22Rv1 (cell line): ENCODE measurements around the gene C1QTNF1.

ENCODE experiments used
- H3K27ac ChIP-seq: fragments of 450-650 bp; 2 replicates; pipeline ENCODE4 v1.5.1; 2017
- ZFX ChIP-seq: fragments of 450-650 bp; IDR thresholded peaks from 2 replicates; pipeline ENCODE4 v1.6.1; 2017; ENCODE audit warnings: antibody characterized with exemption, borderline replicate concordance
- TF ChIP-seq, protein P1 (sequence below): fragments of 450-650 bp; IDR thresholded peaks from 2 replicates; pipeline ENCODE4 v1.5.1; 2017; ENCODE audit warnings: mild to moderate bottlenecking

Gene C1QTNF1

DNA sequence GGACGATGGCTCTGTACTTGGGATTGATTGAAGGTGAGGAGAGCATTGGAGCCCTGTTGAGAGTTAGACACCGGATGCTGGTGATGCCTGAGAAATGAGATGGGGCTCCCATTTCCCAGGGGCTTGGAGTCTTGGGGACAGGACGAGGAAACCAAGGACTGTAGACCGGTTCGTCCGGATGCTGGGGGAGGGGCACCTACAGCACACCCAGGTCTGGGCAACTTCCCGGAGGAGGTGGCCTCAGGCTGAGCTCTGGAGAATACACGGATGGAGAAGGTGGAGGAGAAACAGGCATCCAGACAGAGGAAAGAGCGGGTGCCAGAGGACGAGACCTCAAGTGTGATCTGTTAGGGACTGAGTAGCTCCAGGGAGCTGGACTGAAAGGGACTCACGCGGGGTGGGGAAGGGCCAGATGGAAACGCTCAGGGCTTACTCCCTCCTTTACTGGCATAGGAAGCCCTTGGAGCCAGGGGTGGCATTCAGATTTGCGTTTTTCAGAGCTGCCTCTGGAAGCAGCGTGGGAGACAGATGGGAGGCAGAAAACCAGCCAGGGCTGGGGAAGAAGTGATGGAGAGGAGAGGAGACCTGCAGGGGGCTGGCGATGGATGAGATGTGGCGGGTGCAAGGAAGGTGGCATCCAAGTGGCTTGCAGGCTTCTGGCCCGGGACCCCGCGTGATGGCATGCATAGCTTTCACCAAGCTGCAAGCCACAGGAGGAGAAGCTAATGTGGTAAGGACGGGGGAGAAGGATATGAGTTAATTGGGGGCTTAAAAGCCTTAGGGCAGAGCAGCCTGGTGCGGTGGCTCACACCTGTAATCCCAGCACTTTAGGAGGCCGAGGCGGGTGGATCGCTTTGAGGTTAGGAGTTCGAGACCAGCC lies 8.3 kb downstream of the C1QTNF1 start:
- TF ChIP-seq, protein P1, sequence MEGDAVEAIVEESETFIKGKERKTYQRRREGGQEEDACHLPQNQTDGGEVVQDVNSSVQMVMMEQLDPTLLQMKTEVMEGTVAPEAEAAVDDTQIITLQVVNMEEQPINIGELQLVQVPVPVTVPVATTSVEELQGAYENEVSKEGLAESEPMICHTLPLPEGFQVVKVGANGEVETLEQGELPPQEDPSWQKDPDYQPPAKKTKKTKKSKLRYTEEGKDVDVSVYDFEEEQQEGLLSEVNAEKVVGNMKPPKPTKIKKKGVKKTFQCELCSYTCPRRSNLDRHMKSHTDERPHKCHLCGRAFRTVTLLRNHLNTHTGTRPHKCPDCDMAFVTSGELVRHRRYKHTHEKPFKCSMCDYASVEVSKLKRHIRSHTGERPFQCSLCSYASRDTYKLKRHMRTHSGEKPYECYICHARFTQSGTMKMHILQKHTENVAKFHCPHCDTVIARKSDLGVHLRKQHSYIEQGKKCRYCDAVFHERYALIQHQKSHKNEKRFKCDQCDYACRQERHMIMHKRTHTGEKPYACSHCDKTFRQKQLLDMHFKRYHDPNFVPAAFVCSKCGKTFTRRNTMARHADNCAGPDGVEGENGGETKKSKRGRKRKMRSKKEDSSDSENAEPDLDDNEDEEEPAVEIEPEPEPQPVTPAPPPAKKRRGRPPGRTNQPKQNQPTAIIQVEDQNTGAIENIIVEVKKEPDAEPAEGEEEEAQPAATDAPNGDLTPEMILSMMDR: no peak
- TF ChIP-seq ZFX: no peak
- H3K27ac ChIP-seq: no peak overlapping the region

GRCh38 chr17:79033046-79033616 lies 9.2 kb downstream of the C1QTNF1 start:
- H3K27ac ChIP-seq: no peak overlapping the region
- TF ChIP-seq ZFX: no peak
- TF ChIP-seq, protein P1: no peak

GRCh38 chr17:79033741-79034501 lies 10.0 kb downstream of the C1QTNF1 start:
- TF ChIP-seq, protein P1: no peak
- no peak for TF ChIP-seq ZFX
- H3K27ac ChIP-seq: no peak overlapping the region

- H3K27ac ChIP-seq: no peak overlapping the region
Measured at GRCh38 chr17:79034931-79035485, 11.0 kb downstream of the C1QTNF1 start.

GRCh38 chr17:79035686-79036085 lies 11.7 kb downstream of the C1QTNF1 start:
- no peak overlapping the region for H3K27ac ChIP-seq
- TF ChIP-seq, protein P1: no peak
- no peak for TF ChIP-seq ZFX

More at GRCh38 chr17:79034931-79035485, 11.0 kb downstream of the C1QTNF1 start:
- TF ChIP-seq, protein P1: no peak
- no peak for TF ChIP-seq ZFX

DNA sequence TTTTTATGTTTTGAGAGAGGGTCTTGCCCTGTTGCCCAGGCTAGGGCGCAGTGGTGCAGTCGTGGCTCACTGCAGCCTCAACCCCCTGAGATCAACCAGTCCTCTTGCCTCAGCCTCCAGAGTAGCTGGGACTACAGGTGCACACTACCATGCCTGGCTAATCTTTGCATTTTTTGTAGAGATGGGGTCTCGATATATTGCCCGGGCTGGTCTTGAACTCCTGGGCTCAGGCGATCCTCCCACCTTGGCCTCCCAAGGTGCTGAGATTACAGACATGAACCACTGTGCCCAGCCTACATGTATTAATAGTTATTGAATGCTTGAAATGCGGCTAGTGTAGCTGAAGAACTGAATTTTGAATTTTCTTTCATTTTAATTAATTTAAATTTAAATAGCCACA lies 12.2 kb downstream of the C1QTNF1 start:
- TF ChIP-seq ZFX: no peak
- TF ChIP-seq, protein P1: no peak
- no peak overlapping the region for H3K27ac ChIP-seq
